Measurements from ENCODE around the gene DGKI. TPM values are rescaled to one million over a fixed set of nuclear protein-coding genes. Genes with fewer than 3 reads are reported as not detected.

Gene DGKI
- total RNA-seq, 1 experiment from 2014 or later = 0.55 TPM

DNA sequence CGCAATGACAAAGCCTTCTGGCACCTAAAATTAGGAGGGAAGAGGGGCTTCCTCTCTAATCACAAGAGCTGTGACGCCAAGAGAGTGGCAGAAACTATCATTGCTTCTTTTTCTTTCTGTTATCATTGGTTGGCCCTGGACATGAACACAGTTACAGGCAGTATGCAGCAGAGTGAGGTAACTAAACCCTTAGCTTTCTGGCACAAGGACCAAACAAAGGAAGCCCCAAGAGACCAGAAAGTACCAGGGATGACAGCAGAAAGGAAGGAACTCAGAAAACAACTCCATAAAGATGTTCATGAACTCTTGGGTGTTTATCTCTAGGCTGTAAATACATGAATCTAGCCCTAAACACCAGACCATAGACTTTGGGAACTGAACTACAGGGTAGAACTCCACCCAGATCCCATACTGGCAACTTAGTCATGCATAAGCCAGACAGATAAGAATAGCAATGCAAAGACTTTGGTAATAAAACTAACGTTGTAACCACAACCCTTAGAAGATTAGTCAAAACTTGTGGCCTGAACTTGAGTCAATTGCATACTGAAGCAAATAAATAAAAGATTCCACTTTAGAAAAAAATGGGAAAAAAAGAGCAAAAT lies 307.6 kb downstream of the DGKI start:
- H4K8ac ChIP-seq (replicated peaks; ENCODE audit: insufficient read length, low read depth, low read length) = no peak overlapping the region
- no peaks in the 10 kb centered on the region for H3K4me1 ChIP-seq (ENCODE audit: insufficient read depth, low read length)
- no peak overlapping the region for H3K4ac ChIP-seq (ENCODE audit: low read depth, low read length)
- no peak overlapping the region for H4K91ac ChIP-seq (ENCODE audit: insufficient read length, low read depth, low read length)
- no peak overlapping the region for H4K5ac ChIP-seq (ENCODE audit: insufficient read length, low read depth, low read length)
- H3K9ac ChIP-seq (ENCODE audit: extremely low read depth, insufficient read length, low read length) = no peak overlapping the region
- no peak overlapping the region for H3K27ac ChIP-seq (ENCODE audit: insufficient read length, low read depth, low read length)
- no peak overlapping the region for H2BK20ac ChIP-seq (ENCODE audit: low read depth, low read length, poor library complexity, severe bottlenecking)
- H2AFZ ChIP-seq (ENCODE audit: low read length) = no peak overlapping the region
- Mint-ChIP-seq H3K4me3 (no peak overlapping the region), H3K9me3 (no peaks in the 10 kb centered on the region), H3K36me3 (ENCODE audit: insufficient read depth in 1 of 3, low read depth in 3 of 3) (no peaks in the 10 kb centered on the region), H3K27me3 (ENCODE audit: low read depth) (no peaks in the 10 kb centered on the region; the same call in 1 of the 2 replicates), H3K27ac (peak overlapping the region in 1 of 3 experiments; percentile 42; a peak in 2 of 7 replicates), H3K4me1 (peaks cover 0 to 2% of the 10 kb centered on the region in 2 experiments; a peak in 3 of 4 replicates)
- no peak overlapping the region for H3K14ac ChIP-seq (ENCODE audit: insufficient read depth, low read length)
- H2AK5ac ChIP-seq (ENCODE audit: insufficient read length, low read length) = no peak overlapping the region
- no peaks in the 10 kb centered on the region for H3K79me2 ChIP-seq (ENCODE audit: insufficient read depth, low read length)
- H3K79me1 ChIP-seq (ENCODE audit: insufficient read depth, low read depth, low read length, poor library complexity, severe bottlenecking) = no peaks in the 10 kb centered on the region
- no peak overlapping the region for H2BK15ac ChIP-seq (ENCODE audit: low read depth, low read length)
- H3K9me3 ChIP-seq (ENCODE audit: control insufficient read depth, low read depth, low read length) = no peaks in the 10 kb centered on the region
- TF ChIP-seq, protein P1, sequence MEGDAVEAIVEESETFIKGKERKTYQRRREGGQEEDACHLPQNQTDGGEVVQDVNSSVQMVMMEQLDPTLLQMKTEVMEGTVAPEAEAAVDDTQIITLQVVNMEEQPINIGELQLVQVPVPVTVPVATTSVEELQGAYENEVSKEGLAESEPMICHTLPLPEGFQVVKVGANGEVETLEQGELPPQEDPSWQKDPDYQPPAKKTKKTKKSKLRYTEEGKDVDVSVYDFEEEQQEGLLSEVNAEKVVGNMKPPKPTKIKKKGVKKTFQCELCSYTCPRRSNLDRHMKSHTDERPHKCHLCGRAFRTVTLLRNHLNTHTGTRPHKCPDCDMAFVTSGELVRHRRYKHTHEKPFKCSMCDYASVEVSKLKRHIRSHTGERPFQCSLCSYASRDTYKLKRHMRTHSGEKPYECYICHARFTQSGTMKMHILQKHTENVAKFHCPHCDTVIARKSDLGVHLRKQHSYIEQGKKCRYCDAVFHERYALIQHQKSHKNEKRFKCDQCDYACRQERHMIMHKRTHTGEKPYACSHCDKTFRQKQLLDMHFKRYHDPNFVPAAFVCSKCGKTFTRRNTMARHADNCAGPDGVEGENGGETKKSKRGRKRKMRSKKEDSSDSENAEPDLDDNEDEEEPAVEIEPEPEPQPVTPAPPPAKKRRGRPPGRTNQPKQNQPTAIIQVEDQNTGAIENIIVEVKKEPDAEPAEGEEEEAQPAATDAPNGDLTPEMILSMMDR (conservative IDR thresholded peaks at IDR 0.05) = no peak
- no peaks in the 10 kb centered on the region for H3K23me2 ChIP-seq (ENCODE audit: insufficient read length, low read depth, low read length, poor library complexity, severe bottlenecking)
- H3K18ac ChIP-seq (ENCODE audit: insufficient read length, low read depth, low read length) = no peak overlapping the region
- H2BK12ac ChIP-seq (ENCODE audit: insufficient read length, low read depth, low read length) = no peak overlapping the region
- H3T11ph ChIP-seq (ENCODE audit: low read length) = no peak overlapping the region
- no peak overlapping the region for H3K23ac ChIP-seq (ENCODE audit: insufficient read length, low read depth, low read length)
- H2BK5ac ChIP-seq (ENCODE audit: insufficient read length, low read length) = no peak overlapping the region
- H4K20me1 ChIP-seq (ENCODE audit: control insufficient read depth, insufficient read depth, insufficient read length) = no peaks in the 10 kb centered on the region
- no peak overlapping the region for H2BK120ac ChIP-seq (ENCODE audit: low read depth, low read length, poor library complexity, severe bottlenecking)
- no peaks in the 10 kb centered on the region for H3K27me3 ChIP-seq (ENCODE audit: insufficient read depth, low read length)
- DNase-seq = no peak
- no CpG with 5 or more reads among the region's 3 CpGs for WGBS (ENCODE audit: extremely low coverage, insufficient read length, low lambda C conversion rate)
- no peak overlapping the region for H3K56ac ChIP-seq (ENCODE audit: insufficient read length, low read depth, low read length)
- H3K4me2 ChIP-seq (ENCODE audit: insufficient read depth, insufficient read length, low read length) = no peak overlapping the region
